ENCODE measurements around the gene TMEM187. TPM values are rescaled to one million over a fixed set of nuclear protein-coding genes. Genes with fewer than 3 reads are reported as not detected.
A peak's percentile ranks its signal among the peaks of the same experiment; 100 is the strongest.

Gene TMEM187
- total RNA-seq, 1 donor from 2014 or later, result 18.3 TPM

DNA sequence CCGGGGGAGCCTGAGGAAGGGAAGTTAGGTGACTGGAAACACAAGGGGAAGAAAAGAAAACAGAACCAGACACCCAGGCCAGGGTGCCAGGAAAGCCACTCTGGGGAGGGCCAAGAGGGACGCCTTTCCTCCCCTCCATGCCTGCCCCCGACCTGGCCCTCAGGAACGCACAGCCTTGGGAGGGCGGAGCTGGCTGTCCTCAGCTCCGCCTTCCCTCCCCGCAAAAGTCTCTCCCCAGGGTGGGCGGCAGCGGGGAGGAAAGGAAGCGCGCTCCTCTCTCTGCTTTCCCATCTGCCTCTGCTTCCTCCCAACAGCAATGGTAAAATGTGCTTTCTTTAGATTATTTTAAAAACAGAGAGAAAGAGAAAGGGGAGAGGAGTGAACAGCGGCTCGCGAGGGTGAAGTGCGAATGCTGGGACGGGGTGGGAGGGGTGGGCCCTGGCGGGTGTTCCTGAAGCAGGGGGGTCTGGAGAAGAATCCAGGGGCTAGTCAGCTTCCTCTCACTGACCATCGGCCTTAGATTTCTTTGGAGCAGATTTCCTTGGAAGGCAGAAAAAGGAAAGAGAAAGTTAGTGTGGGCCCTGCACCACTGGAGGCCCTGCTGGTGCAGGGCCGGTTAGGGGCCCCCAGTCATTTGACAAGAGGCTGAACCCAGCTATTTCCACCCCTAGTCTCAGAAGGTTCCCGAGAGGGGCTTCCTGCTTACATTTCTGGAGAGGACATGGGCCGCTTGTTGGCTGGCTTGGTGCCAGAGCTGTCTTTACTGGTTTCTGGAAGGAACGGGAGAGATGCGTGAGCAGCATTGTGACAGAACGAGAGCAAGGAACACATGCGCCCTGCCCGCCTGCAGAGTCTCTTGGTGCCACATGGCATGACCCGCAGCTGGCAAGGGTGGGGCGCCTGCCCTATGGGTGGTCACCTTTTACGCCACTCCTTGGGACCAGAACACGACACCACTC, 23.4 kb upstream of the TMEM187 start:
- no peak overlapping the region for H3K4me3 Mint-ChIP-seq (ENCODE audit: unreplicated experiment)
- no peaks in the 10 kb centered on the region for H3K27me3 Mint-ChIP-seq (ENCODE audit: low read depth)
- peaks cover 10% of the 10 kb centered on the region for H3K4me1 Mint-ChIP-seq (ENCODE audit: low read depth)
- TF ChIP-seq CTCF (IDR thresholded peaks at IDR 0.05), result no peak
- H3K27ac Mint-ChIP-seq (ENCODE audit: unreplicated experiment), result no peak overlapping the region
- no peak for DNase-seq (ENCODE audit: low spot score)
- peaks cover 22% of the 10 kb centered on the region for H3K36me3 Mint-ChIP-seq (ENCODE audit: low read depth)
- no peaks in the 10 kb centered on the region for H3K9me3 Mint-ChIP-seq (ENCODE audit: low read depth)

- Mint-ChIP-seq H3K36me3 (ENCODE audit: low read depth) (peaks cover 29% of the 10 kb centered on the region), H3K27me3 (ENCODE audit: low read depth) (no peaks in the 10 kb centered on the region), H3K27ac (ENCODE audit: unreplicated experiment) (no peak overlapping the region), H3K4me1 (ENCODE audit: low read depth) (peaks cover 13% of the 10 kb centered on the region), H3K9me3 (ENCODE audit: low read depth) (no peaks in the 10 kb centered on the region), H3K4me3 (ENCODE audit: unreplicated experiment) (no peak overlapping the region)
- no peak for DNase-seq (ENCODE audit: low spot score)
- TF ChIP-seq CTCF (IDR thresholded peaks at IDR 0.05), result no peak
Measured at GRCh38 chrX:153950127-153950526, 22.4 kb upstream of the TMEM187 start.

- Mint-ChIP-seq H3K4me1 (ENCODE audit: low read depth) (peaks cover 13% of the 10 kb centered on the region), H3K27ac (ENCODE audit: unreplicated experiment) (no peak overlapping the region), H3K9me3 (ENCODE audit: low read depth) (no peaks in the 10 kb centered on the region), H3K4me3 (ENCODE audit: unreplicated experiment) (no peak overlapping the region), H3K36me3 (ENCODE audit: low read depth) (peaks cover 38% of the 10 kb centered on the region), H3K27me3 (ENCODE audit: low read depth) (no peaks in the 10 kb centered on the region)
- no peak for TF ChIP-seq CTCF (IDR thresholded peaks at IDR 0.05)
- no peak for DNase-seq (ENCODE audit: low spot score)
Measured at GRCh38 chrX:153951683-153952372, 20.7 kb upstream of the TMEM187 start.

DNA sequence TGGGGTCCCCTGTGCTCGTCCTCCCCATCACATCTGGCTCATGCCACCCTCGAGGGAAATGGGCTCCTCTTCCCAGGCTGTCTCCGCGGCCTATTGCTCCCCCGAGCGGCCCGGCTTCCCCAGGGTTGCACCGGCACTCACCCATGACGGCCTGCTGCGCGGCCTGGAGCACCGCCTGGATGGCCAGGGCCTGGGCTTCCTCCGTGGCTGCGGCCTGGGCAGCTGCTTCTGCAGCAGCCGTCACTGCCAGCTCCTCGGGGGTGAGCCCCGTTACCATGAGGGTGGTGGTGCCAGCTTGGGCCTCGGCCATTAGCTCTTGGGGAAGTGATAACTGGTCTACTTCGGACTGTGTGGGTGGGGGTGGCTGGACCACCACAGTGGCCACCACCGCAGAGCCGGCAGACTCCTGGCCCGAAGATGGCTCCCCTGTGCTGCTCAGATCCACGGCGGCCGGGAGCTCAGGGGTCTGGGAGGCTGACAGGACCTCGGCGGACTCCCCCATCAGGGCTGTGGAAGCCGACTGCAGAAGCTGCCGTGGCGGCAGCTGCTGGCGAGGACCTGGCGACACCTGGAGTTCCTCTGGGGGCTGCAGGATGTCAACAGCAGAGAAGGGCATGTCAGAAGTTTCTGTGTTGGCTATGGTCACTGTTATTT, 20.1 kb upstream of the TMEM187 start:
- H3K27ac Mint-ChIP-seq (ENCODE audit: unreplicated experiment), result no peak overlapping the region
- TF ChIP-seq CTCF (IDR thresholded peaks at IDR 0.05), result no peak
- H3K27me3 Mint-ChIP-seq (ENCODE audit: low read depth), result no peaks in the 10 kb centered on the region
- no peak for DNase-seq (ENCODE audit: low spot score)
- no peak overlapping the region for H3K4me3 Mint-ChIP-seq (ENCODE audit: unreplicated experiment)
- H3K9me3 Mint-ChIP-seq (ENCODE audit: low read depth), result no peaks in the 10 kb centered on the region
- H3K36me3 Mint-ChIP-seq (ENCODE audit: low read depth), result peaks cover 43% of the 10 kb centered on the region
- H3K4me1 Mint-ChIP-seq (ENCODE audit: low read depth), result peaks cover 11% of the 10 kb centered on the region

DNA sequence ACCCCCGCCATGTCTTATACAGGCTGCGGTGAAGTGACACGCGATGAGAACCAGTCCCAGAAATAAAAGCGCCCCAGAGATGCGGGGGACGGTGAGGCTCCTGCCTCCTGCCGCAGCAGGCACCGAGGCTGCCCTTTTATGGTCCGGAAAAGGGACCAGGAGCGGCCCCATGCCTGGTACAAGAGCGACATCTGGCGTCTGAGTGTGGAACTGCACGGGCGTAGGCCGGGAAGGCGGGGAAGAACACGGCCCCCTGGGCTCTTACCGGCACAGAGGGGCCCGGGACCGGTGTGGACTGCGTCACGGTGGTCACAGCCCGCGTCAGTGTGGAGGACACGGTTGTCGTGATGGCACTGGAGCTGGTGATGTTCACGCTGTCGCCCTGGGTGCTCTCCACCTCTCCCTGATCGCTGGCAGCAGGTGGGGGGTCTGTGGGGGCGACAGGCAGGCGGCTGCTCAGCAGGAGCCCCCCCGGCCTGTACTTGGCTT, 19.2 kb upstream of the TMEM187 start:
- Mint-ChIP-seq H3K9me3 (ENCODE audit: low read depth) (no peaks in the 10 kb centered on the region), H3K36me3 (ENCODE audit: low read depth) (peaks cover 43% of the 10 kb centered on the region), H3K4me1 (ENCODE audit: low read depth) (peaks cover 10% of the 10 kb centered on the region), H3K4me3 (ENCODE audit: unreplicated experiment) (no peak overlapping the region), H3K27ac (ENCODE audit: unreplicated experiment) (no peak overlapping the region), H3K27me3 (ENCODE audit: low read depth) (no peaks in the 10 kb centered on the region)
- peak; percentile 99 for TF ChIP-seq CTCF (IDR thresholded peaks at IDR 0.05)
- no peak for DNase-seq (ENCODE audit: low spot score)

Measured in chondrocyte (in vitro differentiated cells).